HepG2 (cell line): ENCODE measurements around the gene SUSD2. TPM values are rescaled to one million over a fixed set of nuclear protein-coding genes. Genes with fewer than 3 reads are reported as not detected.

ENCODE experiments used
- EEA1 ChIP-seq: sonication (generic); formaldehyde crosslinking; IDR thresholded peaks from 2 replicates; pipeline ENCODE4 v1.5.1; 2020; ENCODE audit warnings: mild to moderate bottlenecking, missing genetic modification reagents, borderline replicate concordance
- HIVEP1 ChIP-seq: sonication (generic); formaldehyde crosslinking; IDR thresholded peaks from 2 replicates; pipeline ENCODE4 v1.4.0; 2020; ENCODE audit warnings: mild to moderate bottlenecking, missing genetic modification reagents
- HMG20B ChIP-seq: conservative IDR thresholded peaks from 2 replicates; pipeline ENCODE4 v1.6.1; 2016; ENCODE audit warnings: missing genetic modification reagents, missing compliant biosample characterization
- HOXD1 ChIP-seq: sonication (generic); formaldehyde crosslinking; IDR thresholded peaks from 2 replicates; pipeline ENCODE4 v1.5.0; 2020; ENCODE audit warnings: missing genetic modification reagents
- MAZ ChIP-seq, 2 experiments: sonication (generic) in 1 of 2; formaldehyde crosslinking in 1 of 2; IDR thresholded peaks; 2 replicates each; pipeline versions ENCODE4 v1.5.0 to v1.6.1; 2012 to 2020; ENCODE audit warnings: low read depth in 2 of 2, mild to moderate bottlenecking in 2 of 2, borderline replicate concordance in 1 of 2, improper control_type of control experiment in 1 of 2, low read length in 1 of 2, missing genetic modification reagents in 1 of 2, moderate library complexity in 1 of 2
- NR3C1 ChIP-seq: sonication (generic); formaldehyde crosslinking; IDR thresholded peaks from 2 replicates; pipeline ENCODE4 v1.4.0; 2020; ENCODE audit warnings: missing genetic modification reagents
- PATZ1 ChIP-seq: sonication (generic); formaldehyde crosslinking; IDR thresholded peaks from 2 replicates; pipeline ENCODE4 v1.4.0; 2020; ENCODE audit warnings: missing genetic modification reagents
- RARG ChIP-seq: sonication (generic); formaldehyde crosslinking; IDR thresholded peaks from 2 replicates; pipeline ENCODE4 v1.4.0; 2020; ENCODE audit warnings: low read depth, mild to moderate bottlenecking, missing genetic modification reagents
- SALL1 ChIP-seq: sonication (generic); formaldehyde crosslinking; IDR thresholded peaks from 2 replicates; pipeline ENCODE4 v1.8.0; 2022; ENCODE audit warnings: mild to moderate bottlenecking, missing genetic modification reagents
- SIX1 ChIP-seq: sonication (generic); formaldehyde crosslinking; IDR thresholded peaks from 2 replicates; pipeline ENCODE4 v1.4.0; 2020; ENCODE audit warnings: missing genetic modification reagents, borderline replicate concordance
- STAG1 ChIP-seq: sonication (generic); formaldehyde crosslinking; IDR thresholded peaks from 2 replicates; pipeline ENCODE4 v1.4.0; 2020; ENCODE audit warnings: missing genetic modification reagents
- ZBTB7A ChIP-seq: sonication (generic); formaldehyde crosslinking; IDR thresholded peaks from 2 replicates; pipeline ENCODE4 v1.8.0; 2022; ENCODE audit warnings: mild to moderate bottlenecking, missing genetic modification reagents
- ZNF225 ChIP-seq: sonication (generic); formaldehyde crosslinking; IDR thresholded peaks from 2 replicates; pipeline ENCODE4 v1.4.0; 2020; ENCODE audit warnings: mild to moderate bottlenecking, missing genetic modification reagents
- ZNF432 ChIP-seq: sonication (generic); formaldehyde crosslinking; IDR thresholded peaks from 2 replicates; pipeline ENCODE4 v1.5.0; 2020; ENCODE audit warnings: missing genetic modification reagents, mild to moderate bottlenecking, borderline replicate concordance
- ZNF556 ChIP-seq: sonication (generic); formaldehyde crosslinking; IDR thresholded peaks from 2 replicates; pipeline ENCODE4 v1.4.0; 2020; ENCODE audit warnings: mild to moderate bottlenecking, missing genetic modification reagents, borderline replicate concordance
- ZNF691 ChIP-seq: sonication (generic); formaldehyde crosslinking; IDR thresholded peaks from 2 replicates; pipeline ENCODE4 v1.4.0; 2020; ENCODE audit warnings: missing genetic modification reagents, low read depth, mild to moderate bottlenecking, borderline replicate concordance
- ZSCAN31 ChIP-seq: sonication (generic); formaldehyde crosslinking; IDR thresholded peaks from 2 replicates; pipeline ENCODE4 v1.5.0; 2020; ENCODE audit warnings: low read depth, mild to moderate bottlenecking, missing genetic modification reagents
- polyA plus RNA-seq, 8 experiments: library from polyadenylated mRNA; depleted of rRNA in 3 of 8; stranded (reverse) in 7 of 8; unstranded in 1 of 8; fragments of >200 nt; fragmentation: Illumina TruSeq in 4 of 8; extraction: Trizol in 4 of 8; gene quantifications; 2 replicates each; pipeline versions ENCODE4 v1.2.1 to v1.2.3, GENCODE V29; 2011 to 2016; ENCODE audit warnings: low read depth in 4 of 8, missing spikeins in 1 of 8, mixed read lengths in 1 of 8; ENCODE audit not compliant: insufficient read depth in 1 of 8
- total RNA-seq, 5 experiments: library from RNA; depleted of rRNA; stranded (reverse); fragments of >200 nt; fragmentation: Illumina TruSeq; extraction: Trizol; gene quantifications; 2 replicates each; pipeline ENCODE4 v1.2.3, GENCODE V29; 2016; ENCODE audit warnings: low read depth in 1 of 5
- TF ChIP-seq, protein P1 (sequence below): sonication (generic); formaldehyde crosslinking; IDR thresholded peaks from 2 replicates; pipeline ENCODE4 v1.4.0; 2020; ENCODE audit warnings: missing genetic modification reagents, borderline replicate concordance
- TF ChIP-seq, protein P2 (sequence below): sonication (generic); formaldehyde crosslinking; IDR thresholded peaks from 2 replicates; pipeline ENCODE4 v1.5.1; 2020; ENCODE audit warnings: mild to moderate bottlenecking, missing genetic modification reagents, moderate library complexity

SUSD2 gene
- total and polyA plus RNA-seq, 2 of the 13 experiments (the other 11 are each of a cell fraction or from before 2014, with no cell fraction given) = 2.1 to 11.0 TPM

- TF ChIP-seq NR3C1 (CRISPR knock-in tag) = no peak
- peak; percentile 76; the same call in 1 of the 2 replicates for TF ChIP-seq ZNF691 (CRISPR knock-in tag)
- peak; percentile 98 for TF ChIP-seq STAG1 (CRISPR knock-in tag)
- TF ChIP-seq SALL1 (CRISPR knock-in tag) = peak; percentile 60; the same call in 1 of the 2 replicates
- no peak for TF ChIP-seq HMG20B (CRISPR knock-in tag)
- 0 out of 2 replicates have a peak, but pooled peaks have one; percentile 48 for TF ChIP-seq MAZ (IDR thresholded peaks at IDR 0.05; ENCODE audit: borderline replicate concordance, low read depth, low read length)
- no peak for TF ChIP-seq MAZ (CRISPR knock-in tag; IDR thresholded peaks at IDR 0.05; ENCODE audit: low read depth)
- TF ChIP-seq, protein P1, sequence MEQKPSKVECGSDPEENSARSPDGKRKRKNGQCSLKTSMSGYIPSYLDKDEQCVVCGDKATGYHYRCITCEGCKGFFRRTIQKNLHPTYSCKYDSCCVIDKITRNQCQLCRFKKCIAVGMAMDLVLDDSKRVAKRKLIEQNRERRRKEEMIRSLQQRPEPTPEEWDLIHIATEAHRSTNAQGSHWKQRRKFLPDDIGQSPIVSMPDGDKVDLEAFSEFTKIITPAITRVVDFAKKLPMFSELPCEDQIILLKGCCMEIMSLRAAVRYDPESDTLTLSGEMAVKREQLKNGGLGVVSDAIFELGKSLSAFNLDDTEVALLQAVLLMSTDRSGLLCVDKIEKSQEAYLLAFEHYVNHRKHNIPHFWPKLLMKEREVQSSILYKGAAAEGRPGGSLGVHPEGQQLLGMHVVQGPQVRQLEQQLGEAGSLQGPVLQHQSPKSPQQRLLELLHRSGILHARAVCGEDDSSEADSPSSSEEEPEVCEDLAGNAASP (CRISPR knock-in tag) = no peak
- no peak for TF ChIP-seq EEA1 (CRISPR knock-in tag)
- TF ChIP-seq HIVEP1 (CRISPR knock-in tag) = no peak
- TF ChIP-seq ZNF556 (CRISPR knock-in tag) = peak; percentile 70; the same call in 1 of the 2 replicates
- TF ChIP-seq PATZ1 (CRISPR knock-in tag) = peak; percentile 38; the same call in 1 of the 2 replicates
- no peak for TF ChIP-seq ZNF432 (CRISPR knock-in tag)
- TF ChIP-seq, protein P2, sequence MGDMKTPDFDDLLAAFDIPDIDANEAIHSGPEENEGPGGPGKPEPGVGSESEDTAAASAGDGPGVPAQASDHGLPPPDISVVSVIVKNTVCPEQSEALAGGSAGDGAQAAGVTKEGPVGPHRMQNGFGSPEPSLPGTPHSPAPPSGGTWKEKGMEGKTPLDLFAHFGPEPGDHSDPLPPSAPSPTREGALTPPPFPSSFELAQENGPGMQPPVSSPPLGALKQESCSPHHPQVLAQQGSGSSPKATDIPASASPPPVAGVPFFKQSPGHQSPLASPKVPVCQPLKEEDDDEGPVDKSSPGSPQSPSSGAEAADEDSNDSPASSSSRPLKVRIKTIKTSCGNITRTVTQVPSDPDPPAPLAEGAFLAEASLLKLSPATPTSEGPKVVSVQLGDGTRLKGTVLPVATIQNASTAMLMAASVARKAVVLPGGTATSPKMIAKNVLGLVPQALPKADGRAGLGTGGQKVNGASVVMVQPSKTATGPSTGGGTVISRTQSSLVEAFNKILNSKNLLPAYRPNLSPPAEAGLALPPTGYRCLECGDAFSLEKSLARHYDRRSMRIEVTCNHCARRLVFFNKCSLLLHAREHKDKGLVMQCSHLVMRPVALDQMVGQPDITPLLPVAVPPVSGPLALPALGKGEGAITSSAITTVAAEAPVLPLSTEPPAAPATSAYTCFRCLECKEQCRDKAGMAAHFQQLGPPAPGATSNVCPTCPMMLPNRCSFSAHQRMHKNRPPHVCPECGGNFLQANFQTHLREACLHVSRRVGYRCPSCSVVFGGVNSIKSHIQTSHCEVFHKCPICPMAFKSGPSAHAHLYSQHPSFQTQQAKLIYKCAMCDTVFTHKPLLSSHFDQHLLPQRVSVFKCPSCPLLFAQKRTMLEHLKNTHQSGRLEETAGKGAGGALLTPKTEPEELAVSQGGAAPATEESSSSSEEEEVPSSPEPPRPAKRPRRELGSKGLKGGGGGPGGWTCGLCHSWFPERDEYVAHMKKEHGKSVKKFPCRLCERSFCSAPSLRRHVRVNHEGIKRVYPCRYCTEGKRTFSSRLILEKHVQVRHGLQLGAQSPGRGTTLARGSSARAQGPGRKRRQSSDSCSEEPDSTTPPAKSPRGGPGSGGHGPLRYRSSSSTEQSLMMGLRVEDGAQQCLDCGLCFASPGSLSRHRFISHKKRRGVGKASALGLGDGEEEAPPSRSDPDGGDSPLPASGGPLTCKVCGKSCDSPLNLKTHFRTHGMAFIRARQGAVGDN (CRISPR knock-in tag) = peak; percentile 68
- no peak for TF ChIP-seq SIX1 (CRISPR knock-in tag)
- no peak; the same call in 1 of the 2 replicates for TF ChIP-seq ZBTB7A (CRISPR knock-in tag)
- 0 out of 2 replicates have a peak, but pooled peaks have one; percentile 53 for TF ChIP-seq ZSCAN31 (CRISPR knock-in tag)
- TF ChIP-seq ZNF225 (CRISPR knock-in tag) = no peak; the same call in 1 of the 2 replicates
- no peak for TF ChIP-seq HOXD1 (CRISPR knock-in tag)
- TF ChIP-seq RARG (CRISPR knock-in tag) = no peak
These were observed 8.2 kb downstream of the SUSD2 start (continued) for GRCh38 chr22:24189249-24190158.
